Mesenchymal stem cell (in vitro differentiated cells and primary cell): ENCODE measurements around the gene TAF3.

Source experiments
- DNase-seq: peaks from one replicate; pipeline ENCODE4 v3.0.0-alpha.2; 2013
- H2AFZ ChIP-seq: one replicate; pipeline ENCODE4 v1.6.1; 2013; ENCODE audit warnings: low read depth, mild to moderate bottlenecking, control low read depth, inconsistent platforms, low read length, moderate library complexity
- H2AK5ac ChIP-seq: 2 replicates; pipeline ENCODE4 v1.6.1; 2013; ENCODE audit warnings: low read length, moderate library complexity, mild to moderate bottlenecking, inconsistent platforms; ENCODE audit not compliant: severe bottlenecking
- H2BK120ac ChIP-seq: one replicate; pipeline ENCODE4 v1.6.1; 2013; ENCODE audit warnings: low read depth, mild to moderate bottlenecking, inconsistent platforms, low read length, moderate library complexity
- H2BK12ac ChIP-seq, 2 experiments: one replicate each; pipeline ENCODE4 v1.6.1; 2013; ENCODE audit warnings: inconsistent platforms in 2 of 2, low read length in 2 of 2, mild to moderate bottlenecking in 2 of 2, moderate library complexity in 2 of 2, control low read depth in 1 of 2
- H2BK15ac ChIP-seq: one replicate; pipeline ENCODE4 v1.6.1; 2013; ENCODE audit warnings: mild to moderate bottlenecking, low read depth, inconsistent platforms; ENCODE audit not compliant: poor library complexity, severe bottlenecking
- H2BK5ac ChIP-seq: 2 replicates; pipeline ENCODE4 v1.6.1; 2013; ENCODE audit warnings: low read depth, mild to moderate bottlenecking, low read length, control low read depth, inconsistent platforms; ENCODE audit not compliant: poor library complexity, severe bottlenecking
- H3K14ac ChIP-seq, 2 experiments: one replicate each; pipeline ENCODE4 v1.6.1; 2013; ENCODE audit warnings: inconsistent platforms in 2 of 2, low read length in 2 of 2, control low read depth in 1 of 2, mild to moderate bottlenecking in 1 of 2, moderate library complexity in 1 of 2
- H3K18ac ChIP-seq, 2 experiments: one replicate each; pipeline ENCODE4 v1.6.1; 2013; ENCODE audit warnings: inconsistent platforms in 2 of 2, low read length in 2 of 2, control low read depth in 1 of 2, low read depth in 1 of 2, mild to moderate bottlenecking in 1 of 2
- H3K23ac ChIP-seq, 2 experiments: one replicate each; pipeline ENCODE4 v1.6.1; 2013; ENCODE audit warnings: inconsistent platforms in 2 of 2, low read length in 2 of 2, mild to moderate bottlenecking in 2 of 2, moderate library complexity in 2 of 2, control low read depth in 1 of 2
- H3K27ac ChIP-seq: 2 replicates; pipeline ENCODE4 v1.5.1; 2013; ENCODE audit warnings: mild to moderate bottlenecking, moderate library complexity, low read length, control low read depth, inconsistent platforms; ENCODE audit not compliant: poor library complexity, severe bottlenecking
- H3K27me3 ChIP-seq, 2 experiments: 2 replicates each; pipeline versions ENCODE4 v1.6.1 to v1.7.0; 2013; ENCODE audit warnings: low read length in 2 of 2, mild to moderate bottlenecking in 2 of 2, moderate library complexity in 2 of 2, control low read depth in 1 of 2, inconsistent platforms in 1 of 2; ENCODE audit not compliant: control insufficient read depth in 1 of 2, insufficient read depth in 1 of 2
- H3K36me3 ChIP-seq, 2 experiments: 2 replicates each; pipeline versions ENCODE4 v1.6.1 to v1.7.0; 2013; ENCODE audit warnings: low read length in 2 of 2, control low read depth in 1 of 2, inconsistent platforms in 1 of 2, low read depth in 1 of 2, mild to moderate bottlenecking in 1 of 2; ENCODE audit not compliant: insufficient read depth in 2 of 2, control insufficient read depth in 1 of 2
- H3K4ac ChIP-seq, 2 experiments: one replicate each; pipeline ENCODE4 v1.6.1; 2013; ENCODE audit warnings: inconsistent platforms in 2 of 2, low read length in 2 of 2, mild to moderate bottlenecking in 2 of 2, moderate library complexity in 2 of 2, control low read depth in 1 of 2, low read depth in 1 of 2
- H3K4me1 ChIP-seq: 2 replicates; pipeline ENCODE4 v1.6.1; 2013; ENCODE audit warnings: low read depth, low read length, control low read depth; ENCODE audit not compliant: control insufficient read depth, insufficient read depth
- H3K4me2 ChIP-seq: 2 replicates; pipeline ENCODE4 v1.6.1; 2013; ENCODE audit warnings: low read length, mild to moderate bottlenecking, inconsistent platforms; ENCODE audit not compliant: poor library complexity, severe bottlenecking
- H3K4me3 ChIP-seq, 2 experiments: 2 replicates each; pipeline versions ENCODE4 v1.5.1 to v1.7.0; 2013; ENCODE audit warnings: low read length in 2 of 2, mild to moderate bottlenecking in 2 of 2, control low read depth in 1 of 2, low read depth in 1 of 2; ENCODE audit not compliant: insufficient read depth in 1 of 2
- H3K79me1 ChIP-seq: replicated peaks from 2 replicates; pipeline ENCODE4 v1.6.1; 2013; ENCODE audit warnings: mild to moderate bottlenecking, control low read depth, low read length, inconsistent platforms; ENCODE audit not compliant: poor library complexity, severe bottlenecking
- H3K9ac ChIP-seq: 2 replicates; pipeline ENCODE4 v1.7.0; 2013; ENCODE audit warnings: mild to moderate bottlenecking, low read length, moderate library complexity
- H3K9me3 ChIP-seq: 2 replicates; pipeline ENCODE4 v1.7.0; 2013; ENCODE audit warnings: mild to moderate bottlenecking, low read length; ENCODE audit not compliant: control insufficient read depth
- H4K8ac ChIP-seq: one replicate; pipeline ENCODE4 v1.6.1; 2013; ENCODE audit warnings: inconsistent platforms, mild to moderate bottlenecking, low read length, moderate library complexity
- H4K91ac ChIP-seq: one replicate; pipeline ENCODE4 v1.6.1; 2013; ENCODE audit warnings: mild to moderate bottlenecking, low read length, inconsistent platforms
- WGBS: methylation state at CpG from one replicate; pipeline ENCODE4 v1.1.7; 2013; ENCODE audit warnings: mixed read lengths; 5-methylcytosine and 5-hydroxymethylcytosine counted together

Gene TAF3

DNA sequence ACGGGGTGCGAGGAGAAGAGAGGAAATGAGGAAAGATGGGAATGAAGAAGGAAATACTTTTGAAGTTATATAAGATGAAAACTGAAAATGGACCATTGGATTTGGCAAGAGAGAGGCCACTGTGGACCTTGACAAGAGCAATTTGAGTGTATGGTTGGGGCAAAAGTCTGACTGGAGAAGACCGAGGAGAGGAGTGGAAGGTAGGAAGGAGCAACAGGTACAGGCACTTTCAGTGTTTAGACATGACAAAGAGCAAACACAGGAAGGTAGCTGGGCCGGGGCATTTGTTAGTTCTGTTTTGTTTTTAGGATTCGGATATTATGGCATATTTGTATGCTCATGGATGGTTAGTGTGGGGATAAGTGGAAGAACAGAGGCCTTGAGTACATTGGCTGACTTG lies 99.4 kb downstream of the TAF3 start:
- Histone ChIP-seq H3K4me1 (no peaks in the 10 kb centered on the region), H3K27ac (no peak overlapping the region), H3K79me1 (peaks cover 30% of the 10 kb centered on the region), H4K91ac (no peak overlapping the region), H2BK5ac (no peak overlapping the region), H3K36me3 (no peaks in the 10 kb centered on the region), H2BK15ac (no peak overlapping the region), H3K4me3 (no peak overlapping the region), H3K18ac (no peak overlapping the region), H4K8ac (no peak overlapping the region), H3K4ac (no peak overlapping the region), H3K23ac (no peak overlapping the region), H3K4me2 (no peak overlapping the region), H3K9me3 (no peaks in the 10 kb centered on the region), H3K9ac (no peak overlapping the region), H2BK120ac (no peak overlapping the region), H2AK5ac (no peak overlapping the region), H2BK12ac (no peak overlapping the region), H2AFZ (no peak overlapping the region), H3K14ac (no peak overlapping the region), H3K27me3 (no peaks in the 10 kb centered on the region)
- no peak for DNase-seq
- 97% methylated on average over 5 of the region's 5 CpGs for WGBS

DNA sequence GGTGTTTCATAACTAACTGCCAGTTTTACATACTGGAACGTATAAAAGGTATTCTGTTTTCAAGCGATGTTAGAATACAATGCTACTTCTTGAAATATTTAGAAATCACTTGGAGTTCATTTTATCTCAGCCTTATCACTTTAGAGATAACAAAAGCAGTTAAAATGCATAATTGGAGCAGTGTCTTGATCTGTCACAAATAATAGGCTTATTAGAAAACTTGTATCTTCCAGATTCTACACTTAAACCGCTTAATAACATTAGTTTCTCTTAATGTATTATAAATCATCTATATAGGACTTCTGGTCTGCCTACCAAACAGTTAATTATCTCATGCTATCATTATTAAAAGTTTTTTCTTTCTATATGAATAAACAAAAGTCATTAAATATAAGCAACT lies 104.4 kb downstream of the TAF3 start:
- H4K8ac ChIP-seq = no peak overlapping the region
- no peak overlapping the region for H3K4me2 ChIP-seq
- H3K9me3 ChIP-seq = no peaks in the 10 kb centered on the region
- H3K4me1 ChIP-seq = no peaks in the 10 kb centered on the region
- no peak overlapping the region for H2AK5ac ChIP-seq
- H3K36me3 ChIP-seq = no peaks in the 10 kb centered on the region
- H2AFZ ChIP-seq = no peak overlapping the region
- WGBS = no CpG with 5 or more reads among the region's 3 CpGs
- H2BK15ac ChIP-seq = no peak overlapping the region
- no peak overlapping the region for H3K27ac ChIP-seq
- no peak for DNase-seq
- H2BK120ac ChIP-seq = no peak overlapping the region
- no peak overlapping the region for H3K9ac ChIP-seq
- peaks cover 17% of the 10 kb centered on the region for H3K79me1 ChIP-seq
- H2BK5ac ChIP-seq = no peak overlapping the region
- no peak overlapping the region for H2BK12ac ChIP-seq
- no peak overlapping the region for H3K14ac ChIP-seq
- no peak overlapping the region for H4K91ac ChIP-seq
- no peak overlapping the region for H3K23ac ChIP-seq
- H3K27me3 ChIP-seq = no peaks in the 10 kb centered on the region
- no peak overlapping the region for H3K4ac ChIP-seq
- H3K18ac ChIP-seq = no peak overlapping the region
- H3K4me3 ChIP-seq = no peak overlapping the region

DNA sequence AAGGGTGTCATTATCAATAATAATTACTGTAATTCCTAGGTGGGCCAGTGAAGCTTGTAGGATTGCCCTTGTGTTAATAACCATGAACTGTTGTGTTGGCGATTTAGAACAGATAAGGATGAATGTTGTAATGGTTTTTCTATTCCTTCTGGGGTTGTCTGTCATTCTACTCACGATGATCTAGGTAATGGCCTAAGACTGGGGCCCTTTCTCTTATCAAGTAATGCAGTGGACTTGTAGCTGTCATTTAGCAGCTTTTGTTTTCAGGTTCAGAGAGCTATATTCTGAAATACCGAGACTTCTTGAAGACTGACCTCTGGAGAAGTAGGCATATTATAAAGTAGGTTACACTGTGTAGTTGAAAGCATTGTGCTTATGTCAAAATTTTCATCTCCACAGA lies 110.2 kb downstream of the TAF3 start:
- no peak for DNase-seq
- no peak overlapping the region for H3K9ac ChIP-seq
- H3K27ac ChIP-seq = no peak overlapping the region
- no peak overlapping the region for H4K91ac ChIP-seq
- H2BK120ac ChIP-seq = no peak overlapping the region
- no peak overlapping the region for H3K4me2 ChIP-seq
- H3K14ac ChIP-seq = no peak overlapping the region
- H2AK5ac ChIP-seq = no peak overlapping the region
- H2BK12ac ChIP-seq = no peak overlapping the region
- H3K4ac ChIP-seq = no peak overlapping the region
- no peak overlapping the region for H3K4me3 ChIP-seq
- no peak overlapping the region for H2BK15ac ChIP-seq
- H3K4me1 ChIP-seq = peaks cover 5% of the 10 kb centered on the region
- no peak overlapping the region for H3K23ac ChIP-seq
- no peaks in the 10 kb centered on the region for H3K27me3 ChIP-seq
- no peaks in the 10 kb centered on the region for H3K36me3 ChIP-seq
- H3K9me3 ChIP-seq = no peaks in the 10 kb centered on the region
- peaks cover 16% of the 10 kb centered on the region for H3K79me1 ChIP-seq
- no peak overlapping the region for H3K18ac ChIP-seq
- no peak overlapping the region for H2BK5ac ChIP-seq
- no peak overlapping the region for H2AFZ ChIP-seq
- no peak overlapping the region for H4K8ac ChIP-seq
- WGBS = 88% methylated on average over 3 of the region's 3 CpGs

DNA sequence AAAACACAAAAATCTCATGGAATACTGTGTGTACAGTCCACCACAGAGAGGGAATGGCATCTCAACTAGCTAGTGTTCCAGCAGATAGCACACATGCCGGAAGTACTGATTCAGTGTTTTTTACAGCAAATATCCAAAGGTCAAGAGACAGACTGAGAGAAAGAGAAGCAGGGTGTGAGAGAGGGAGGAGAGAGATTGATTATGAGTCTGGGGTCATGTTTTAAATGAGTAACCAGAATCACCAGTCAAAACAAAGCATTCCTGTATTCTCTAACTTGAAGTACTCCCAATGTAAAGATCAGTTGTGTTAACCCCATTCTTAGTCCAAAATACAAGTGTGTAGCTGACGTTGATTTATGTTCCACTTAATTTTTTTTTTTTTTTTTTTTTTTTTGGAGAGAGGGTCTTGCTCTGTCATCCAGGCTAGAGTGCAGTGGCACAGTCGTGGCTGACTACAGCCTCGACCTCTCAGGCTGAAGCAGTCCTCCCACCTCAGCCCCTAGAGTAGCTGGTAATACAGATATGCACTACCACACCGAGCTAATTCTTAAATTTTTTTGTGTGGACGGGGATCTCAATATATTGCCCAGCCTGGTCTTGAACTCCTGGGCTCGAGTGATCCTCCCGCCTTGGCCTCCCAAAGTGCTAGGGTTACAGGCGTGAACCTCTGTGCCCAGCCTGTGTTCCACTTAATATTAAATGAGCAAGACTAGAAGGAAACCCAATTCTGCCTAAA lies 114.2 kb downstream of the TAF3 start:
- Histone ChIP-seq H2BK5ac (no peak overlapping the region), H4K8ac (no peak overlapping the region), H3K18ac (no peak overlapping the region), H3K23ac (no peak overlapping the region), H2BK120ac (no peak overlapping the region), H2AK5ac (no peak overlapping the region), H3K9me3 (peaks cover 2% of the 10 kb centered on the region), H3K36me3 (no peaks in the 10 kb centered on the region), H2BK15ac (no peak overlapping the region), H3K4me1 (peaks cover 5% of the 10 kb centered on the region), H3K27ac (no peak overlapping the region), H3K9ac (no peak overlapping the region), H2BK12ac (no peak overlapping the region), H3K4me2 (no peak overlapping the region), H3K4ac (no peak overlapping the region), H3K14ac (no peak overlapping the region), H3K27me3 (no peaks in the 10 kb centered on the region), H2AFZ (no peak overlapping the region), H4K91ac (no peak overlapping the region), H3K79me1 (peaks cover 23% of the 10 kb centered on the region), H3K4me3 (no peak overlapping the region)
- DNase-seq = peak; percentile 31
- WGBS = 82% methylated on average over 7 of the region's 9 CpGs
